Endothelial cell (in vitro differentiated cells): Measurements from ENCODE around the gene STX8. TPM values are rescaled to one million over a fixed set of nuclear protein-coding genes. Genes with fewer than 3 reads are reported as not detected.

Source experiments
- DNase-seq: peaks from one replicate; pipeline ENCODE4 v3.0.0; 2021; ENCODE audit warnings: low spot score
- H3K27ac Mint-ChIP-seq: one replicate; pipeline ENCODE4 v1.8.0; 2021; ENCODE audit warnings: mixed read lengths, inconsistent platforms; ENCODE audit not compliant: unreplicated experiment
- H3K27me3 Mint-ChIP-seq: one replicate; pipeline ENCODE4 v1.8.0; 2021; ENCODE audit warnings: mild to moderate bottlenecking, moderate library complexity, mixed read lengths, inconsistent platforms; ENCODE audit not compliant: unreplicated experiment
- H3K36me3 Mint-ChIP-seq: one replicate; pipeline ENCODE4 v1.8.0; 2021; ENCODE audit warnings: mild to moderate bottlenecking, low read depth, mixed read lengths, inconsistent platforms; ENCODE audit not compliant: unreplicated experiment
- H3K4me1 Mint-ChIP-seq: one replicate; pipeline ENCODE4 v1.8.0; 2021; ENCODE audit warnings: mild to moderate bottlenecking, mixed read lengths, inconsistent platforms; ENCODE audit not compliant: unreplicated experiment
- H3K4me3 Mint-ChIP-seq: one replicate; pipeline ENCODE4 v1.8.0; 2021; ENCODE audit warnings: mild to moderate bottlenecking, mixed read lengths, inconsistent platforms; ENCODE audit not compliant: unreplicated experiment
- H3K9me3 Mint-ChIP-seq: one replicate; pipeline ENCODE4 v1.8.0; 2021; ENCODE audit warnings: mixed read lengths, inconsistent platforms; ENCODE audit not compliant: unreplicated experiment
- total RNA-seq: library from RNA; stranded (reverse); fragmentation: NEBNext Ultra II Directional; extraction: Animal tissue kit (Norgen Biotek cat#: 25700); gene quantifications from one replicate; pipeline ENCODE4 v1.2.1, GENCODE V29; 2021; ENCODE audit not compliant: unreplicated experiment
- TF ChIP-seq, protein P1 (sequence below): fragments of 200-600 bp; sonication (generic); IDR thresholded peaks from one replicate; pipeline ENCODE4 v1.5.0; 2021; ENCODE audit warnings: antibody characterized with exemption; ENCODE audit not compliant: unreplicated experiment

The STX8 gene
- total RNA-seq, 1 donor from 2014 or later = 49.2 TPM

- no peak for DNase-seq
- Mint-ChIP-seq H3K4me3 (no peak overlapping the region), H3K36me3 (no peaks in the 10 kb centered on the region), H3K4me1 (no peaks in the 10 kb centered on the region), H3K9me3 (no peaks in the 10 kb centered on the region), H3K27ac (no peak overlapping the region), H3K27me3 (peaks cover 2% of the 10 kb centered on the region)
- TF ChIP-seq, protein P1, sequence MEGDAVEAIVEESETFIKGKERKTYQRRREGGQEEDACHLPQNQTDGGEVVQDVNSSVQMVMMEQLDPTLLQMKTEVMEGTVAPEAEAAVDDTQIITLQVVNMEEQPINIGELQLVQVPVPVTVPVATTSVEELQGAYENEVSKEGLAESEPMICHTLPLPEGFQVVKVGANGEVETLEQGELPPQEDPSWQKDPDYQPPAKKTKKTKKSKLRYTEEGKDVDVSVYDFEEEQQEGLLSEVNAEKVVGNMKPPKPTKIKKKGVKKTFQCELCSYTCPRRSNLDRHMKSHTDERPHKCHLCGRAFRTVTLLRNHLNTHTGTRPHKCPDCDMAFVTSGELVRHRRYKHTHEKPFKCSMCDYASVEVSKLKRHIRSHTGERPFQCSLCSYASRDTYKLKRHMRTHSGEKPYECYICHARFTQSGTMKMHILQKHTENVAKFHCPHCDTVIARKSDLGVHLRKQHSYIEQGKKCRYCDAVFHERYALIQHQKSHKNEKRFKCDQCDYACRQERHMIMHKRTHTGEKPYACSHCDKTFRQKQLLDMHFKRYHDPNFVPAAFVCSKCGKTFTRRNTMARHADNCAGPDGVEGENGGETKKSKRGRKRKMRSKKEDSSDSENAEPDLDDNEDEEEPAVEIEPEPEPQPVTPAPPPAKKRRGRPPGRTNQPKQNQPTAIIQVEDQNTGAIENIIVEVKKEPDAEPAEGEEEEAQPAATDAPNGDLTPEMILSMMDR = no peak
Observed at GRCh38 chr17:9531034-9531433, 44.6 kb downstream of the STX8 start.

DNA sequence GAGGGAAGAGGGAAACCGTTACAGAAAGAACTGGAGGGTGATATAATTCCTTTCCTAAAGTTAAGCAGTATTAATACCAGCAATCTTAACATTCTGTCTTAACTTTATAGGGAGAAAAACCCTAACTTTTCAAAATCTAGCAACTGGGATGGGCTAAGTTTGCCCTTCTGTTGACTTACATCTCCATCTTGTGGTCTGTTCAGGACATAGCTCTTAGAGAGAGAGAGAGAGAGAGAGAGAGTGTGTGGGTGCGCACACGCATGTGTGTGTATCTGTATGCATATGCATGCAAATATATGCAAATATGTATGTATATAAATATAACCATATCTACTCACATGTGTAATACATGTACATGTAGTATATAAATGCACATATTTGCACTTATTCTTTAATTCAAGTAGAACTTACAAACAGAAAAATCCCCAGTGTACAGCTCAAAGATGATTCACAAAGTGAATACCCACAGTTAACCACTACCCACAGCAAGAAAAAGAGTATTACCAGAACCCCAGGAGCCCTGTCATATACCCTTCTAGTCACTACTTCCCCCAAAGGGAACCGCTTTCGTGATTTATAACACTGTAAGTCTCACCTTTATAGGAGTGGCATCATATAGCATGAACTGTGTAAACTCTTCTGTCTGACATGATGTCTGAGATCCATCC is 46.5 kb downstream of the STX8 start:
- Mint-ChIP-seq H3K27me3 (peaks cover 2% of the 10 kb centered on the region), H3K36me3 (no peaks in the 10 kb centered on the region), H3K27ac (no peak overlapping the region), H3K4me1 (no peaks in the 10 kb centered on the region), H3K4me3 (no peak overlapping the region), H3K9me3 (no peaks in the 10 kb centered on the region)
- TF ChIP-seq, protein P1 = peak; percentile 13
- DNase-seq = no peak

GRCh38 chr17:9527788-9528187 is 47.8 kb downstream of the STX8 start:
- TF ChIP-seq, protein P1 = no peak
- Mint-ChIP-seq H3K4me1 (no peaks in the 10 kb centered on the region), H3K27ac (no peak overlapping the region), H3K27me3 (peaks cover 2% of the 10 kb centered on the region), H3K9me3 (no peaks in the 10 kb centered on the region), H3K4me3 (no peak overlapping the region), H3K36me3 (no peaks in the 10 kb centered on the region)
- no peak for DNase-seq

- H3K4me1 Mint-ChIP-seq = peaks cover 19% of the 10 kb centered on the region
- TF ChIP-seq, protein P1 = no peak
- no peak overlapping the region for H3K27ac Mint-ChIP-seq
- DNase-seq = peak; percentile 30
- peaks cover 3% of the 10 kb centered on the region for H3K27me3 Mint-ChIP-seq
- no peaks in the 10 kb centered on the region for H3K36me3 Mint-ChIP-seq
- no peaks in the 10 kb centered on the region for H3K9me3 Mint-ChIP-seq
- H3K4me3 Mint-ChIP-seq = no peak overlapping the region
Observed at GRCh38 chr17:9522074-9522473, 53.5 kb downstream of the STX8 start.

- Mint-ChIP-seq H3K27ac (no peak overlapping the region), H3K9me3 (no peaks in the 10 kb centered on the region), H3K36me3 (no peaks in the 10 kb centered on the region), H3K4me3 (no peak overlapping the region), H3K27me3 (peaks cover 3% of the 10 kb centered on the region), H3K4me1 (peaks cover 19% of the 10 kb centered on the region)
- no peak for DNase-seq
- TF ChIP-seq, protein P1 = no peak
Observed at GRCh38 chr17:9521062-9521461, 54.6 kb downstream of the STX8 start.
